Activated T-cell treated with anti-CD3 and anti-CD28 coated beads, Interleukin-2, amount 50 U/mL, for 24 hours (primary cell): ENCODE data around the gene MPPED2.

Experiments used
- DNase-seq: peaks from one replicate; pipeline ENCODE4 v3.0.0-alpha.2; 2020
- H3K27ac Mint-ChIP-seq: 2 replicates; pipeline ENCODE4 v1.8.0; 2020; ENCODE audit warnings: mild to moderate bottlenecking, mixed read lengths
- H3K27me3 Mint-ChIP-seq: 2 replicates; pipeline ENCODE4 v1.8.0; 2020; ENCODE audit warnings: mixed read lengths
- H3K36me3 Mint-ChIP-seq: 2 replicates; pipeline ENCODE4 v1.8.0; 2020; ENCODE audit warnings: low read depth, mixed read lengths
- H3K4me1 Mint-ChIP-seq: 2 replicates; pipeline ENCODE4 v1.8.0; 2020; ENCODE audit warnings: low read depth, mixed read lengths
- H3K4me3 Mint-ChIP-seq: 2 replicates; pipeline ENCODE4 v1.8.0; 2020; ENCODE audit warnings: mild to moderate bottlenecking, moderate library complexity, mixed read lengths
- H3K9me3 Mint-ChIP-seq: 2 replicates; pipeline ENCODE4 v1.8.0; 2020; ENCODE audit warnings: mixed read lengths

MPPED2 gene

DNA sequence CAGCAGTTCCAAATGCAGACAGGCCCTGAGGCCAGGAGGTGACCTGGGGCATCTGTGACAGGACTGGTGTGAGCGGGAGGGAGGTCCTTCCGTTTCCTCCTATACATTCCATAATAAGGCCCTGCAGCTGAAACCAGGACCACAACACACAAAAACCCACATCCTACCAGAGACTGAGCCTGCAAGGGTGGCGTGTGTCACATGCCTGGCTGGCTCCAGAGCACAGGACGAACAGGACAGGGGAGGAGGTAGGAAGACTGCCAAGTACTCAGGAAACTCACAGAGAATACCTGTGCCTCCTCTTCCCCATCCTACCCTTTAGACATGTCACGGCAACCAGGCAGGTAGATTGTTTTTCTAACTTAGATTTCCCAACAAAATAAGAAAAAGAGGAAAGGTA lies 159.4 kb downstream of the MPPED2 start:
- Mint-ChIP-seq H3K27me3 (no peaks in the 10 kb centered on the region), H3K4me1 (no peaks in the 10 kb centered on the region), H3K4me3 (no peak overlapping the region), H3K9me3 (no peaks in the 10 kb centered on the region), H3K36me3 (no peaks in the 10 kb centered on the region), H3K27ac (no peak overlapping the region)
- no peak for DNase-seq

DNA sequence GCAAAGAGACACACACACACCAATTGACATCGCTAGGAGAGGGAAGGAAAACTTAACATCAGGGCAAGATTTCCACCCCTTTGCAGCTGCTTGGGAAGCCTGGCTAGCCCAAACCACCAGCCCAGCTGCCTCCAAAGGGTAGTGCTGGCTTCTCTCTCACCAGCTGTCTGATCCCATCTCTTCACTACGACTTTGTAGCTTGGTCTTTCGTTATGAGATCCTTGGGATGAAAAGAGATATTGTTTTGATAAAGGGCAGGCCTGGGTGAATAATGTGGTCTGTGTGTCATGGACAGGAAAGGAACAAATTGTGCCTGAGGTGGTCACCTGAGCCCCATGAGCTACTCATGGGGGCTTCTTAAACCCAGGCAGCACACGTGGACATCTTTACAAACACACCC lies 161.3 kb downstream of the MPPED2 start:
- no peaks in the 10 kb centered on the region for H3K9me3 Mint-ChIP-seq
- H3K4me1 Mint-ChIP-seq, result no peaks in the 10 kb centered on the region
- no peak overlapping the region for H3K27ac Mint-ChIP-seq
- no peak overlapping the region for H3K4me3 Mint-ChIP-seq
- no peak for DNase-seq
- H3K36me3 Mint-ChIP-seq, result no peaks in the 10 kb centered on the region
- H3K27me3 Mint-ChIP-seq, result peaks cover 2% of the 10 kb centered on the region

DNA sequence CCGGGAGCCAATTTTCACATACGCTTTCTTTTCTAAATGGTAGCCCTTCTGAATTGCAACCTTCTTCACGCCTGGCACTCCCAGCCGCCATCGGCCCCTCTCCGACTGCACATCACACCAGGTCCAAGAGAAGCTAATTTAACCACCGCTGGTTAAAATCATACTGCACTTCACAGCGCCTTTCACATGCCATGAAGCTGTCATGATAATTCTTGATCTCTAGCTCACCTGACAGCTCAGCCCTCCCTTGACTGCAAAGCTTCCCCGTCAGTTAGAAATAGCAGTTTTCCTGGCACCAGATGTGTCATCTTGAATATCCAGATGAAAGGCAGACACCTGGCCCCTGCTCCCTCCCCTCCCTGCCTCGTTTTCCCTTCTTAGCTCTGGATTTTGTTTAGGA lies 161.8 kb downstream of the MPPED2 start:
- DNase-seq, result no peak
- Mint-ChIP-seq H3K9me3 (no peaks in the 10 kb centered on the region), H3K4me1 (no peaks in the 10 kb centered on the region), H3K27me3 (peaks cover 2% of the 10 kb centered on the region), H3K27ac (no peak overlapping the region), H3K4me3 (no peak overlapping the region), H3K36me3 (no peaks in the 10 kb centered on the region)

DNA sequence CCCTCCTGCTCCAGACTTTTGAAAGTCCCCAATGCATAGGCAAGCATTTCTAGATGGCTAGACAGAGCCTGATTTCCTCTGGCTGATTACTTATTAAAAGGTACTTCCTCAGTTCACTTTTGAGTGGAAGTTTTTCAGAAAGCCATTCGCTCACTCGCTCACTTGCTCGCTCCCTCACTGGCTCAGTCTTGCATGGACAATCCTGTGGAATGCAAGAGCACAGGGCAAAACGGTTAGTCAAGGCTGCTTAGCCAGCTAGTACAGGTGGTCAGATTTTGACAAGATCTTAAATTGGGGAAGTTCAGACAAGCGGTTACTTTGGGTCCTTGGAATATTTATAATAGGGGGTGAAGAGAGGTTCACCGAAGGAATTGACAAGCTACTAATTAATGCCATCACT lies 162.3 kb downstream of the MPPED2 start:
- no peaks in the 10 kb centered on the region for H3K9me3 Mint-ChIP-seq
- no peak overlapping the region for H3K4me3 Mint-ChIP-seq
- no peak for DNase-seq
- no peaks in the 10 kb centered on the region for H3K4me1 Mint-ChIP-seq
- no peaks in the 10 kb centered on the region for H3K36me3 Mint-ChIP-seq
- peaks cover 2% of the 10 kb centered on the region for H3K27me3 Mint-ChIP-seq
- H3K27ac Mint-ChIP-seq, result no peak overlapping the region

- Mint-ChIP-seq H3K36me3 (no peaks in the 10 kb centered on the region), H3K4me3 (no peak overlapping the region), H3K9me3 (no peaks in the 10 kb centered on the region), H3K4me1 (no peaks in the 10 kb centered on the region), H3K27ac (no peak overlapping the region), H3K27me3 (peaks cover 4% of the 10 kb centered on the region)
- DNase-seq, result no peak
These were observed 162.9 kb downstream of the MPPED2 start for GRCh38 chr11:30423279-30423648.

GRCh38 chr11:30422447-30423278 lies 163.5 kb downstream of the MPPED2 start:
- Mint-ChIP-seq H3K36me3 (no peaks in the 10 kb centered on the region), H3K4me3 (no peak overlapping the region)

GRCh38 chr11:30420233-30420787 lies 165.8 kb downstream of the MPPED2 start:
- DNase-seq, result no peak
- no peak overlapping the region for H3K27ac Mint-ChIP-seq

More at GRCh38 chr11:30422447-30423278, 163.5 kb downstream of the MPPED2 start:
- Mint-ChIP-seq H3K27ac (no peak overlapping the region), H3K9me3 (no peaks in the 10 kb centered on the region), H3K27me3 (peaks cover 6% of the 10 kb centered on the region), H3K4me1 (no peaks in the 10 kb centered on the region)
- no peak for DNase-seq

GRCh38 chr11:30414806-30415205 lies 171.3 kb downstream of the MPPED2 start:
- no peaks in the 10 kb centered on the region for H3K4me1 Mint-ChIP-seq
- H3K27ac Mint-ChIP-seq, result no peak overlapping the region
- H3K4me3 Mint-ChIP-seq, result no peak overlapping the region
- no peak for DNase-seq
- H3K9me3 Mint-ChIP-seq, result no peaks in the 10 kb centered on the region
- peaks cover 10% of the 10 kb centered on the region for H3K27me3 Mint-ChIP-seq
- no peaks in the 10 kb centered on the region for H3K36me3 Mint-ChIP-seq

More at GRCh38 chr11:30420233-30420787, 165.8 kb downstream of the MPPED2 start:
- no peaks in the 10 kb centered on the region for H3K4me1 Mint-ChIP-seq
- H3K4me3 Mint-ChIP-seq, result no peak overlapping the region
- H3K27me3 Mint-ChIP-seq, result peaks cover 9% of the 10 kb centered on the region
- no peaks in the 10 kb centered on the region for H3K9me3 Mint-ChIP-seq
- no peaks in the 10 kb centered on the region for H3K36me3 Mint-ChIP-seq

GRCh38 chr11:30414244-30414643 lies 171.9 kb downstream of the MPPED2 start:
- H3K4me3 Mint-ChIP-seq, result no peak overlapping the region
- peaks cover 15% of the 10 kb centered on the region for H3K27me3 Mint-ChIP-seq
- H3K4me1 Mint-ChIP-seq, result no peaks in the 10 kb centered on the region
- DNase-seq, result no peak
- no peaks in the 10 kb centered on the region for H3K36me3 Mint-ChIP-seq
- no peak overlapping the region for H3K27ac Mint-ChIP-seq
- no peaks in the 10 kb centered on the region for H3K9me3 Mint-ChIP-seq

- Mint-ChIP-seq H3K36me3 (no peaks in the 10 kb centered on the region), H3K4me3 (no peak overlapping the region), H3K27ac (no peak overlapping the region), H3K27me3 (peaks cover 12% of the 10 kb centered on the region), H3K9me3 (no peaks in the 10 kb centered on the region), H3K4me1 (no peaks in the 10 kb centered on the region)
- DNase-seq, result no peak
These were observed 173.6 kb downstream of the MPPED2 start for GRCh38 chr11:30412509-30412908.

DNA sequence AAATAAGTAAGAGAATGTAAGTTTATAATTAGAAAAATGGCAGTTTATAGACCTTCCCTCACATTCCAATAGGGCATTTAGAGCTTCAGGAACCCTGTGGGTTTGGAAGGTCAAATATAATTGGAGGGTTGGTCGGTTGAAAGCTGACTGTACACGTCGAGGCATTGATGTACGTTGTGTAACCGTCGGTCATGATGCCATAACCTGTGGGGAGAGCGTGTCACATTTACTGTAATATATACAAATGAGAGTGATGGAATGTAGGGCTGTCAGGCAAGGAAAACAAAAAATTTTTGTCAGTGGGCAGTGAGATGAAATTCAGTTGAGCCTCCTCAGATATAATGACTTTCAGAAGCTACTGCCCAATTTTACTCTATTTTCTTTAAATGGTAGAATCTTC lies 174.8 kb downstream of the MPPED2 start:
- peaks cover 9% of the 10 kb centered on the region for H3K27me3 Mint-ChIP-seq
- DNase-seq, result no peak
- H3K9me3 Mint-ChIP-seq, result no peaks in the 10 kb centered on the region
- H3K27ac Mint-ChIP-seq, result no peak overlapping the region
- H3K36me3 Mint-ChIP-seq, result no peaks in the 10 kb centered on the region
- H3K4me1 Mint-ChIP-seq, result no peaks in the 10 kb centered on the region
- H3K4me3 Mint-ChIP-seq, result no peak overlapping the region

- no peak overlapping the region for H3K4me3 Mint-ChIP-seq
- H3K27ac Mint-ChIP-seq, result no peak overlapping the region
- DNase-seq, result no peak
These were observed 179.0 kb downstream of the MPPED2 start for GRCh38 chr11:30406978-30407762.

DNA sequence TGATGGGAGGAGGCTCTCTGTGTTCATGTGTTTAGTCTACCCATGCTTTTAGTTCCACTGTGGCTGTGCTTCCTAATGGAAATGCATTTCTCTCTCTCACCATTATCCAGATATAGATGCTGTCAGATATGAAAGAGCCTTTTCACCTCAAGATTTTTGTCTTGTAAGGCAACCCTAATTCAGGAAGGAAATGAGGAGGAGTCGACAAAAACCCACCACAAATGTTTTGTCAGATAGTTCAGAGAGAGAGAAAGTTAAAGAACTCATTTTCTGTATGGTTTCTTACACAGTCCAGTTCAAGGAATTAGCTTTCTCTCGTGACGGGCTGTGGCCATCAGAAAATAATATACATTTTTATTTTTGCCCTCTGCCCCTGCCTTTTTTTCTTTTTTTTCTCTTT lies 180.8 kb downstream of the MPPED2 start:
- Mint-ChIP-seq H3K4me1 (peaks cover 4% of the 10 kb centered on the region), H3K9me3 (no peaks in the 10 kb centered on the region), H3K27ac (no peak overlapping the region), H3K27me3 (peaks cover 6% of the 10 kb centered on the region), H3K36me3 (no peaks in the 10 kb centered on the region), H3K4me3 (no peak overlapping the region)
- no peak for DNase-seq

More at GRCh38 chr11:30406978-30407762, 179.0 kb downstream of the MPPED2 start:
- Mint-ChIP-seq H3K9me3 (no peaks in the 10 kb centered on the region), H3K27me3 (peaks cover 6% of the 10 kb centered on the region), H3K36me3 (no peaks in the 10 kb centered on the region), H3K4me1 (peaks cover 4% of the 10 kb centered on the region)

DNA sequence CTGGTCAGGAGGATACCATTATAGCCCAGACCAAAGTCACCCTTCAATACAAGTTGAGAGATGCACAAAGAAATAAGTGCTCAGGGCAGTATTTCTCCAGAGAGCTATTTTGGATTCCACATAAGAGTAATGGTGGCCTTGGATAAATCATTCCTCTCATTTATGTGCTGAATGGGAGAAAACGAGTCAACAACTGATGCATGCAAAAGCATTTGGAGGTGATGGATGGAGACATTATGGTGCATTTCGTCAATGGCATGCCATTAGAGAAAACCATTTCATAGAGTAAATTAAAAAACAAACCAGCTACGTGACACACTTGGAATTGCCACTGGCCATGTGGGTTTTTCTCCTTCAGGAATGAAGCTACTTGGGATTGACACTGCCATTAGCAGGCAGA lies 182.0 kb downstream of the MPPED2 start:
- H3K4me1 Mint-ChIP-seq, result peaks cover 4% of the 10 kb centered on the region
- peaks cover under 1% of the 10 kb centered on the region for H3K27me3 Mint-ChIP-seq
- H3K27ac Mint-ChIP-seq, result no peak overlapping the region

GRCh38 chr11:30395751-30396150 lies 190.4 kb downstream of the MPPED2 start:
- Mint-ChIP-seq H3K9me3 (no peaks in the 10 kb centered on the region), H3K4me3 (no peak overlapping the region), H3K27ac (no peak overlapping the region), H3K36me3 (no peaks in the 10 kb centered on the region), H3K4me1 (no peaks in the 10 kb centered on the region), H3K27me3 (peaks cover 18% of the 10 kb centered on the region)
- DNase-seq, result no peak

More for the DNA sequence above, 182.0 kb downstream of the MPPED2 start:
- no peaks in the 10 kb centered on the region for H3K36me3 Mint-ChIP-seq
- DNase-seq, result no peak
- H3K9me3 Mint-ChIP-seq, result no peaks in the 10 kb centered on the region
- no peak overlapping the region for H3K4me3 Mint-ChIP-seq
